ENCODE results near the gene CTSL. TPM values are rescaled to one million over a fixed set of nuclear protein-coding genes. Genes with fewer than 3 reads are reported as not detected.

The CTSL gene
- total and polyA plus RNA-seq, 4 donors = 156 to 210 (median 180) TPM

DNA sequence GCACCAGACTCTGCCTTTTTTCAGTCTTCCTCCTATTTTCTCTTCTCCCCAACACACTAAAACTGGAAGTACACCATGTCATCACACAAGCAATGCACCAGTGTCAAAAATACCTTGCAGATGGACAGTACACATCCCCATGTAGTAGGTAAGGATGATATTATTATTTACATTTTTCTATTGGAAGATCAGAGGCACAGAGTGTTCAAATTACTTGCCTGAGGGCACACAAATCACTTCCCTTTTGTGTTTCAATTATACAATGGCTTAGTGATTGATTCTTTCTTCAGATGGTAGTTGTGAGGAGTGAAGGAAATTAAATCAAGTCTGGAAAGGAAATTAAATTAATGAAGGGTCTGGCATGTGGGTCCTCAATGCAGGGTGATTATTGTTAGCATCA, 39.6 kb downstream of the CTSL start (continued):
- TF ChIP-seq, protein P1, sequence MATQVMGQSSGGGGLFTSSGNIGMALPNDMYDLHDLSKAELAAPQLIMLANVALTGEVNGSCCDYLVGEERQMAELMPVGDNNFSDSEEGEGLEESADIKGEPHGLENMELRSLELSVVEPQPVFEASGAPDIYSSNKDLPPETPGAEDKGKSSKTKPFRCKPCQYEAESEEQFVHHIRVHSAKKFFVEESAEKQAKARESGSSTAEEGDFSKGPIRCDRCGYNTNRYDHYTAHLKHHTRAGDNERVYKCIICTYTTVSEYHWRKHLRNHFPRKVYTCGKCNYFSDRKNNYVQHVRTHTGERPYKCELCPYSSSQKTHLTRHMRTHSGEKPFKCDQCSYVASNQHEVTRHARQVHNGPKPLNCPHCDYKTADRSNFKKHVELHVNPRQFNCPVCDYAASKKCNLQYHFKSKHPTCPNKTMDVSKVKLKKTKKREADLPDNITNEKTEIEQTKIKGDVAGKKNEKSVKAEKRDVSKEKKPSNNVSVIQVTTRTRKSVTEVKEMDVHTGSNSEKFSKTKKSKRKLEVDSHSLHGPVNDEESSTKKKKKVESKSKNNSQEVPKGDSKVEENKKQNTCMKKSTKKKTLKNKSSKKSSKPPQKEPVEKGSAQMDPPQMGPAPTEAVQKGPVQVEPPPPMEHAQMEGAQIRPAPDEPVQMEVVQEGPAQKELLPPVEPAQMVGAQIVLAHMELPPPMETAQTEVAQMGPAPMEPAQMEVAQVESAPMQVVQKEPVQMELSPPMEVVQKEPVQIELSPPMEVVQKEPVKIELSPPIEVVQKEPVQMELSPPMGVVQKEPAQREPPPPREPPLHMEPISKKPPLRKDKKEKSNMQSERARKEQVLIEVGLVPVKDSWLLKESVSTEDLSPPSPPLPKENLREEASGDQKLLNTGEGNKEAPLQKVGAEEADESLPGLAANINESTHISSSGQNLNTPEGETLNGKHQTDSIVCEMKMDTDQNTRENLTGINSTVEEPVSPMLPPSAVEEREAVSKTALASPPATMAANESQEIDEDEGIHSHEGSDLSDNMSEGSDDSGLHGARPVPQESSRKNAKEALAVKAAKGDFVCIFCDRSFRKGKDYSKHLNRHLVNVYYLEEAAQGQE (IDR thresholded peaks at IDR 0.05) = no peak
- TF ChIP-seq EGR1 (IDR thresholded peaks at IDR 0.05; ENCODE audit: low read depth in 2 of 2) = no peak

DNA sequence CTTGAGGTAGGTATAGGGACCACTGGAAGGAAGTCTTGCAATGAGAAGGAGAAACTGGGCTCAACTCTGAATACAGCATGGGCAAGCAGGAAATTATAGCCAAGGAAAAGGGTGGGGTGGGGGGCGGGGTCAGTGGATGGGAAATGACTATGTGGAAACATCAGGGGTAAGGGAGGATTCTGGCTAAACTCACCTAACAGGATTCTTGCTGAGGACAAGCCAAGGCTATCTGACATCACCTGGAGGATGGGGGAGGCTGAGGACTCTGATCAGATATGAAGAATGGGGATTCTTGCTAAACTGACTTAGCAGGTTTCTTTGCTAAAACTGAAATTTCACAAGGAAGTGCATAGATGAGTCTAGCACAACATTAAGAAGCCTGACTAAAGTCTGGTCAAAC, 40.8 kb downstream of the CTSL start:
- DNase-seq (ENCODE audit: low spot score) = no peak
- H3K9ac ChIP-seq (ENCODE audit: low read depth in 1 of 2, low read length in 2 of 2) = no peak overlapping the region
- no peaks in the 10 kb centered on the region for H3K36me3 ChIP-seq (ENCODE audit: control insufficient read depth in 4 of 4, insufficient read depth in 3 of 4, low read depth in 1 of 4, low read length in 3 of 4)
- no peaks in the 10 kb centered on the region for H3K9me3 ChIP-seq (ENCODE audit: control insufficient read depth in 4 of 4, low read length in 3 of 4)
- H3K27ac ChIP-seq (ENCODE audit: low read depth in 1 of 2, low read length in 2 of 2) = no peak overlapping the region
- no peak overlapping the region for H3K4me3 ChIP-seq (ENCODE audit: low read depth in 1 of 3, low read length in 3 of 3)
- no peaks in the 10 kb centered on the region for H3K27me3 ChIP-seq (ENCODE audit: control insufficient read depth in 4 of 4, insufficient read depth in 4 of 4, low read length in 3 of 4)
- TF ChIP-seq CTCF (IDR thresholded peaks at IDR 0.05; ENCODE audit: low read depth, low read length, missing input control) (no peak), JUND (IDR thresholded peaks at IDR 0.05) (no peak), GABPA (IDR thresholded peaks at IDR 0.05 in 1 of 2, conservative IDR thresholded peaks at IDR 0.05 in 1 of 2) (no peak), RXRA (IDR thresholded peaks at IDR 0.05) (no peak), FOXA2 (IDR thresholded peaks at IDR 0.05) (no peak), HNF4A (conservative IDR thresholded peaks at IDR 0.05) (no peak), EGR1 (IDR thresholded peaks at IDR 0.05; ENCODE audit: low read depth in 2 of 2) (no peak), RAD21 (IDR thresholded peaks at IDR 0.05) (no peak)
- no peaks in the 10 kb centered on the region for H3K4me1 ChIP-seq (ENCODE audit: control insufficient read depth in 4 of 4, insufficient read depth in 4 of 4, low read length in 3 of 4)
- 59% methylated on average over 1 of the region's 1 CpG for WGBS

GRCh38 chr9:87770616-87771315, 44.8 kb downstream of the CTSL start:
- H3K4me3 ChIP-seq (ENCODE audit: low read depth in 1 of 3, low read length in 3 of 3) = no peak overlapping the region

More at GRCh38 chr9:87770616-87771315, 44.8 kb downstream of the CTSL start:
- Histone ChIP-seq H3K27ac (ENCODE audit: low read depth in 1 of 2, low read length in 2 of 2) (no peak overlapping the region), H3K4me1 (ENCODE audit: control insufficient read depth in 4 of 4, insufficient read depth in 4 of 4, low read length in 3 of 4) (no peaks in the 10 kb centered on the region), H3K27me3 (ENCODE audit: control insufficient read depth in 4 of 4, insufficient read depth in 4 of 4, low read length in 3 of 4) (no peaks in the 10 kb centered on the region), H3K36me3 (ENCODE audit: control insufficient read depth in 4 of 4, insufficient read depth in 3 of 4, low read depth in 1 of 4, low read length in 3 of 4) (no peaks in the 10 kb centered on the region), H3K9ac (ENCODE audit: low read depth in 1 of 2, low read length in 2 of 2) (no peak overlapping the region), H3K9me3 (ENCODE audit: control insufficient read depth in 4 of 4, low read length in 3 of 4) (no peaks in the 10 kb centered on the region)
- no peak for DNase-seq (ENCODE audit: low spot score)
- 64% methylated on average over 18 of the region's 18 CpGs for WGBS
- TF ChIP-seq YY1 (IDR thresholded peaks at IDR 0.05) (no peak), ATF3 (IDR thresholded peaks at IDR 0.05) (no peak), ZBTB33 (IDR thresholded peaks at IDR 0.05) (no peak), FOXA2 (IDR thresholded peaks at IDR 0.05) (no peak), EGR1 (IDR thresholded peaks at IDR 0.05; ENCODE audit: low read depth in 2 of 2) (no peak), RAD21 (IDR thresholded peaks at IDR 0.05) (no peak), SP1 (IDR thresholded peaks at IDR 0.05) (no peak)
- TF ChIP-seq, protein P1 (IDR thresholded peaks at IDR 0.05) = no peak

Data from liver (tissue), 9 donors.